Natural killer cell (primary cell): ENCODE results near the gene HSH2D. TPM values are rescaled to one million over a fixed set of nuclear protein-coding genes. Genes with fewer than 3 reads are reported as not detected.

ENCODE experiments used
- ATAC-seq, 3 donors: fragments of 150-1000 bp in 2 of 3; fragments of 200-7000 bp in 1 of 3; cut with Tn5 transposase; 1 replicate in 1 of 3; 2 replicates in 2 of 3; pipeline ENCODE4 v1.10.0; 2021; ENCODE audit warnings: mild to moderate bottlenecking in 2 of 3, moderate library complexity in 2 of 3
- DNase-seq, 2 donors: peaks; one replicate each; pipeline versions ENCODE4 v3.0.0 to v3.0.0-alpha.2; 2013 to 2021; ENCODE audit warnings: mixed read lengths in 1 of 2
- H3K27ac ChIP-seq: one replicate; pipeline ENCODE4 v1.5.1; 2013; ENCODE audit warnings: mild to moderate bottlenecking, low read length
- H3K27me3 ChIP-seq: one replicate; pipeline ENCODE4 v1.6.1; 2013; ENCODE audit warnings: low read length; ENCODE audit not compliant: control insufficient read depth, insufficient read depth
- H3K36me3 ChIP-seq: one replicate; pipeline ENCODE4 v1.6.1; 2013; ENCODE audit warnings: low read length; ENCODE audit not compliant: control insufficient read depth, insufficient read depth
- H3K4me1 ChIP-seq: one replicate; pipeline ENCODE4 v1.6.1; 2013; ENCODE audit warnings: low read length; ENCODE audit not compliant: control insufficient read depth, insufficient read depth
- H3K4me3 ChIP-seq: one replicate; pipeline ENCODE4 v1.5.1; 2013; ENCODE audit warnings: low read length
- H3K9me3 ChIP-seq: one replicate; pipeline ENCODE4 v1.6.1; 2013; ENCODE audit warnings: low read length; ENCODE audit not compliant: control insufficient read depth, insufficient read depth
- H3K27ac Mint-ChIP-seq, 2 donors: one replicate each; pipeline ENCODE4 v1.8.0; 2022; ENCODE audit warnings: mild to moderate bottlenecking in 2 of 2, mixed read lengths in 2 of 2, moderate library complexity in 1 of 2
- H3K27me3 Mint-ChIP-seq, 2 donors: one replicate each; pipeline ENCODE4 v1.8.0; 2022; ENCODE audit warnings: low read depth in 2 of 2, mixed read lengths in 2 of 2
- H3K36me3 Mint-ChIP-seq: one replicate; pipeline ENCODE4 v1.8.0; 2022; ENCODE audit warnings: mixed read lengths
- H3K4me1 Mint-ChIP-seq, 2 donors: one replicate each; pipeline ENCODE4 v1.8.0; 2022; ENCODE audit warnings: mixed read lengths in 2 of 2
- H3K4me3 Mint-ChIP-seq: one replicate; pipeline ENCODE4 v1.8.0; 2022; ENCODE audit warnings: mild to moderate bottlenecking, moderate library complexity, mixed read lengths
- H3K9me3 Mint-ChIP-seq, 2 donors: one replicate each; pipeline ENCODE4 v1.8.0; 2022; ENCODE audit warnings: mixed read lengths in 2 of 2
- WGBS: methylation state at CpG from one replicate; pipeline ENCODE4 v1.1.7; 2013; ENCODE audit warnings: missing lambda C conversion rate; ENCODE audit not compliant: insufficient coverage; 5-methylcytosine and 5-hydroxymethylcytosine counted together
- intact Hi-C: fragments of 100-400 bp; cut with micrococcal nuclease; formaldehyde crosslinking; loops from one replicate; pipeline ENCODE4 v1.14.2; 2022
- total RNA-seq, 4 donors: library from RNA; stranded (reverse); fragments of 120-200 nt in 1 of 4; gene quantifications; one replicate each; pipeline versions ENCODE4 v1.2.3 to v1.2.4, GENCODE V29; 2013 to 2022
- TF ChIP-seq, protein P1 (sequence below): fragments of 200-600 bp; IDR thresholded peaks from one replicate; pipeline ENCODE4 v1.8.0; 2022; ENCODE audit warnings: antibody characterized with exemption

Gene HSH2D
- total RNA-seq, 3 donors from 2014 or later (not counting 1 experiment from before 2014, with no cell fraction given) = 203 to 319 (median 278) TPM

DNA sequence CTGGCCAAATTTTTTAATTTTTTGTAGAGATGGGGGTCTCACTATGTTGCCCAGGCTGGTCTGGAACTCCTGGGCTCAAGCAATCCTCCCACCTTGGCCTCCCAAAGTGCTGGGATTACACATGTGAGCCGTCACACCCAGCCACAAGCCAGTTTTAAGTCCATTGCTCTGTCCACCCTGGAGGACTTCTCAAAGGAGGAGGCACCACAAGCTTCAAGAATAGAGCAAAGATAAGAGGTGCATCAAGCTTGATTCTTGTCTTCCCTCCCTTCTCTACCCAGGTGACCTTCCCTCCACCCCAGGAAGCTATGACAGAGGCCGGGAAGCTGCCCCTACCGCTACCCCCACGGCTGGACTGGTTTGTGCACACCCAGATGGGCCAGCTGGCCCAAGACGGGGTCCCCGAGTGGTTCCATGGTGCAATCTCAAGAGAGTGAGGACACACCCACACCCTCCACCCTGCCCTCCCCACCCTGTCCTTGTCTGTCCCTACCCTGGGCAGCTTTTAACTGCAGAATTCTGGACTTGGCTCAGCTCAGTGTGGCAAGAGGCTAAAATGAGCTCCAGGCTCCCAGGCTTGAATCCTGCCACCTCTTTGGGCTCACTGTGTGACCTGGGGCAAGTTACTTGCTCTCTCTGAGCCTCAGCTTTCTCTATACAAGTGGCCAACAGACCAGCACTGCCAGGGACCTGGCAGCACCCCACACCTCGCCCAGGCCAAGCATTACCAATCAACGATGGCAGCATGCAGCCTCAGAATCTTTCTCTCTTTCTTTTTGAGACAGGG, 5.2 kb downstream of the HSH2D start:
- intact Hi-C loops = loop anchor here (5.0 kb wide), 1 partner anchor 36 kb away; the partner anchor contains the start of gene RAB8A
- Histone ChIP-seq H3K9me3 (no peaks in the 10 kb centered on the region), H3K27ac (peak overlapping the region; percentile 52), H3K27me3 (no peaks in the 10 kb centered on the region), H3K36me3 (peaks cover 47% of the 10 kb centered on the region), H3K4me3 (no peak overlapping the region), H3K4me1 (peaks cover 97% of the 10 kb centered on the region)
- TF ChIP-seq, protein P1, sequence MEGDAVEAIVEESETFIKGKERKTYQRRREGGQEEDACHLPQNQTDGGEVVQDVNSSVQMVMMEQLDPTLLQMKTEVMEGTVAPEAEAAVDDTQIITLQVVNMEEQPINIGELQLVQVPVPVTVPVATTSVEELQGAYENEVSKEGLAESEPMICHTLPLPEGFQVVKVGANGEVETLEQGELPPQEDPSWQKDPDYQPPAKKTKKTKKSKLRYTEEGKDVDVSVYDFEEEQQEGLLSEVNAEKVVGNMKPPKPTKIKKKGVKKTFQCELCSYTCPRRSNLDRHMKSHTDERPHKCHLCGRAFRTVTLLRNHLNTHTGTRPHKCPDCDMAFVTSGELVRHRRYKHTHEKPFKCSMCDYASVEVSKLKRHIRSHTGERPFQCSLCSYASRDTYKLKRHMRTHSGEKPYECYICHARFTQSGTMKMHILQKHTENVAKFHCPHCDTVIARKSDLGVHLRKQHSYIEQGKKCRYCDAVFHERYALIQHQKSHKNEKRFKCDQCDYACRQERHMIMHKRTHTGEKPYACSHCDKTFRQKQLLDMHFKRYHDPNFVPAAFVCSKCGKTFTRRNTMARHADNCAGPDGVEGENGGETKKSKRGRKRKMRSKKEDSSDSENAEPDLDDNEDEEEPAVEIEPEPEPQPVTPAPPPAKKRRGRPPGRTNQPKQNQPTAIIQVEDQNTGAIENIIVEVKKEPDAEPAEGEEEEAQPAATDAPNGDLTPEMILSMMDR = no peak
- 44% methylated on average over 8 of the region's 8 CpGs for WGBS
- H3K36me3 Mint-ChIP-seq = no peaks in the 10 kb centered on the region
- H3K9me3 Mint-ChIP-seq = no peaks in the 10 kb centered on the region
- peak overlapping the region; percentile 87 for H3K4me3 Mint-ChIP-seq
- no peak for DNase-seq
- ATAC-seq = no peak
- peak overlapping the region; percentile 99 for H3K27ac Mint-ChIP-seq
- peaks cover 38 to 48% of the 10 kb centered on the region in 2 donors for H3K4me1 Mint-ChIP-seq
- H3K27me3 Mint-ChIP-seq = no peaks in the 10 kb centered on the region

GRCh38 chr19:16153582-16154336, 10.3 kb downstream of the HSH2D start:
- H3K9me3 ChIP-seq = no peaks in the 10 kb centered on the region
- H3K27ac ChIP-seq = peak overlapping the region; percentile 23
- peaks cover 73% of the 10 kb centered on the region for H3K4me1 ChIP-seq
- Mint-ChIP-seq H3K4me3 (no peak overlapping the region), H3K9me3 (no peaks in the 10 kb centered on the region), H3K4me1 (peaks cover 42 to 53% of the 10 kb centered on the region in 2 donors), H3K36me3 (peaks cover 12% of the 10 kb centered on the region), H3K27ac (peak overlapping the region; percentile 99), H3K27me3 (no peaks in the 10 kb centered on the region)
- TF ChIP-seq, protein P1 = no peak
- no peaks in the 10 kb centered on the region for H3K27me3 ChIP-seq
- intact Hi-C loops = no loop called here
- ATAC-seq (no peak), DNase-seq (no peak)
- peaks cover 84% of the 10 kb centered on the region for H3K36me3 ChIP-seq
- no peak overlapping the region for H3K4me3 ChIP-seq
- 95% methylated on average over 11 of the region's 11 CpGs for WGBS

GRCh38 chr19:16154557-16154956, 11.1 kb downstream of the HSH2D start:
- H3K36me3 Mint-ChIP-seq = peaks cover 12% of the 10 kb centered on the region
- no peak overlapping the region for H3K27ac ChIP-seq
- 98% methylated on average over 8 of the region's 8 CpGs for WGBS

More at GRCh38 chr19:16154557-16154956, 11.1 kb downstream of the HSH2D start:
- Mint-ChIP-seq H3K4me1 (peaks cover 34 to 45% of the 10 kb centered on the region in 2 donors), H3K9me3 (no peaks in the 10 kb centered on the region), H3K27me3 (no peaks in the 10 kb centered on the region), H3K4me3 (no peak overlapping the region), H3K27ac (peak overlapping the region; percentile 99)
- H3K36me3 ChIP-seq = peaks cover 76% of the 10 kb centered on the region
- no peaks in the 10 kb centered on the region for H3K9me3 ChIP-seq
- TF ChIP-seq, protein P1 = no peak
- no peaks in the 10 kb centered on the region for H3K27me3 ChIP-seq
- no peak for DNase-seq
- H3K4me3 ChIP-seq = no peak overlapping the region
- H3K4me1 ChIP-seq = peaks cover 65% of the 10 kb centered on the region
- intact Hi-C loops = no loop called here
- no peak for ATAC-seq
